ENCODE results near the gene CBX7.

CBX7 gene

DNA sequence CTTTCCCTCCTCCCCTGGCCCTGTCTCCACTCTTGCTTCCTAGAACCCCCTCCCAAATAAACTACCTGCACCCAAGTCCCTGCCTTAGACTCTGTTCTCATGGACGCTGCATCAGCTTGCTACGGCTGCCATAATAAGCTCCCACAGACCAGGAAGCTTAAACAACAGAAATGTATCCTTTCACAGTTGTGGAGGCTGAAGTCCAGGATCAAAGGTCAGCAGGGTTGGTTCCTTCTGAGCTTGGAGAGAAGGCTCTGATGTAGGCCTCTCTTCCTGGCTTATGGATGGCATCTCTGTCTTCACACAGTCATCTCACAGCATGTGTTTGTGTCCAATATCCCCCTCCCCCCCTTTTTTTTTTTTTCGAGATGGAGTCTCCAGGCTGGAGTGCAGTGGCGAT, 23.4 kb downstream of the CBX7 start:
- H3K4me1 ChIP-seq (ENCODE audit: control insufficient read depth, insufficient read depth, low read length): peaks cover 16% of the 10 kb centered on the region
- no peaks in the 10 kb centered on the region for H3K9me3 ChIP-seq (replicated peaks; ENCODE audit: low read length)
- no peak overlapping the region for H3K9ac ChIP-seq (ENCODE audit: low read depth, low read length)
- no peaks in the 10 kb centered on the region for H3K36me3 ChIP-seq (ENCODE audit: insufficient read depth, low read length)
- H3K27me3 ChIP-seq (ENCODE audit: control insufficient read depth, insufficient read depth, low read length): peaks cover 6% of the 10 kb centered on the region
- no peak overlapping the region for H3K4me2 ChIP-seq (ENCODE audit: low read length)
- H3K4me3 ChIP-seq (ENCODE audit: low read length): no peak overlapping the region

- Histone ChIP-seq H3K9ac (ENCODE audit: low read depth, low read length) (no peak overlapping the region), H3K36me3 (ENCODE audit: insufficient read depth, low read length) (no peaks in the 10 kb centered on the region), H3K4me2 (ENCODE audit: low read length) (no peak overlapping the region), H3K4me1 (ENCODE audit: control insufficient read depth, insufficient read depth, low read length) (peaks cover 16% of the 10 kb centered on the region), H3K27me3 (ENCODE audit: control insufficient read depth, insufficient read depth, low read length) (peaks cover 6% of the 10 kb centered on the region), H3K9me3 (replicated peaks; ENCODE audit: low read length) (no peaks in the 10 kb centered on the region), H3K4me3 (ENCODE audit: low read length) (no peak overlapping the region)
These were observed 24.0 kb downstream of the CBX7 start for GRCh38 chr22:39128508-39128907.

DNA sequence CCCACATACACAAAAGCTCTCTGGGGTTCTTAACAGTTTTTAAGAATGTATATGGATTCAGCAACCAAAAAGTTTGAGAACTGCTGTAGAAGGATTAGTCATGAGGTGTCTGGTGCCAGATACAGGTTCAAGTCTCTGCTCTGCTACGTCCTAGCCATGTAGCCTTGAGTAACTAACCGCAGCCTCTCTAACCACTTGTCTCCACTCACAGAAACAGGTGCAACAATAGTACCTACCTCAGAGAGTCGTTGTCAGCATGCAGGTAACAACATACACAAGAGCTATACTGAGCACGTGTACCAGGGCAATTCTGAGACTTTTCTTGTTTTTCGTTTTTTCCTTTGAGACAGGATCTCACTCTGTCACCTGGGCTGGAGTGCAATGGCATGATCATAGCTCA, 26.9 kb downstream of the CBX7 start:
- H3K4me2 ChIP-seq (ENCODE audit: low read length): no peak overlapping the region
- no peaks in the 10 kb centered on the region for H3K36me3 ChIP-seq (ENCODE audit: insufficient read depth, low read length)
- H3K4me3 ChIP-seq (ENCODE audit: low read length): no peak overlapping the region
- no peak overlapping the region for H3K9ac ChIP-seq (ENCODE audit: low read depth, low read length)
- H3K27me3 ChIP-seq (ENCODE audit: control insufficient read depth, insufficient read depth, low read length): peaks cover 8% of the 10 kb centered on the region
- peaks cover 3% of the 10 kb centered on the region for H3K4me1 ChIP-seq (ENCODE audit: control insufficient read depth, insufficient read depth, low read length)
- H3K9me3 ChIP-seq (replicated peaks; ENCODE audit: low read length): no peaks in the 10 kb centered on the region

DNA sequence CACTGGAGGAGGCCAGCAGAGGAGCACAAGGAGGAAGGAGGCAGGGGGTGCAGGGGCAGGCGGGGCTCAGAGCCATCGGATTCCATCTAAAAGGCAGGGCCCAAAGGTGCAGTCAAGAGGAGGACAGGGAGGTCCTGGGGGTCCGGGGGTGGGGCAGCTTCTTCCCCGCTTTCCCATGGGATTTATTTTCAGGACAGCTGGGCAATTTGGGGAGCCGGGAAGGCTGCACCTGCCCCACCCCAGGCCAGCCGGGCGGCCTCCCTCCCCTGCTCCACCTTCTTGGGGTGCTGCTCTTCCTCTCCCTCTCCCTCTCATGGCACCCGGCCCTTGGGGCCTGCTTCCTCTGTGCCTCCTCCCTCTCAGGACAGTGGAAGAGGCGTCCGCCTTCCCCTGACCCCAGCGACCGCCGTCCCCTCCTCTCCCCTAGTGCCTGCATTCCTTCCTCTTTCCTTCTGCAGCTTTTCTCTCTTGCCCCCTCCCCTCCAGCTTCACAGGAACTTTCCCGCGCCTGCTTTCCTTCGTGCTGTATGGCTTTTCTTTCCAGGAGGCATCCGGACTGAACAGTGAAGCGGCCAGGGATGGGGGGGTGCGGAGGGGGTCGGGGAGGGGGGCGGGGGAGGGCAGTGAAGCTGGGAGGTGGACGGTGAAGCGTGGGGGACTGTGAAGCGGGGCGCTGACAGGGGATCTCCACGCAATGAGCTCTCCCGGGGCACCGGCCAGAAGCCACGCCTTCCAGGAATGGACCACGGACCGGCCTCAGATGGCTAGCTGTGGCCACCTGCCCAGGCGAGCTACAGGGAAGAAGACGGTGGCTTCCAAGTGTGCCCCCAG, 28.5 kb downstream of the CBX7 start:
- no peaks in the 10 kb centered on the region for H3K4me1 ChIP-seq (ENCODE audit: control insufficient read depth, insufficient read depth, low read length)
- no peak overlapping the region for H3K4me2 ChIP-seq (ENCODE audit: low read length)
- H3K27me3 ChIP-seq (ENCODE audit: control insufficient read depth, insufficient read depth, low read length): peaks cover 11% of the 10 kb centered on the region
- H3K4me3 ChIP-seq (ENCODE audit: low read length): no peak overlapping the region
- H3K9me3 ChIP-seq (replicated peaks; ENCODE audit: low read length): no peaks in the 10 kb centered on the region
- no peaks in the 10 kb centered on the region for H3K36me3 ChIP-seq (ENCODE audit: insufficient read depth, low read length)
- no peak overlapping the region for H3K9ac ChIP-seq (ENCODE audit: low read depth, low read length)

GRCh38 chr22:39122772-39123470, 29.6 kb downstream of the CBX7 start:
- Histone ChIP-seq H3K4me1 (ENCODE audit: control insufficient read depth, insufficient read depth, low read length) (no peaks in the 10 kb centered on the region), H3K27me3 (ENCODE audit: control insufficient read depth, insufficient read depth, low read length) (peaks cover 14% of the 10 kb centered on the region), H3K4me3 (ENCODE audit: low read length) (no peak overlapping the region), H3K9me3 (replicated peaks; ENCODE audit: low read length) (no peaks in the 10 kb centered on the region), H3K36me3 (ENCODE audit: insufficient read depth, low read length) (no peaks in the 10 kb centered on the region), H3K4me2 (ENCODE audit: low read length) (no peak overlapping the region), H3K9ac (ENCODE audit: low read depth, low read length) (no peak overlapping the region)

DNA sequence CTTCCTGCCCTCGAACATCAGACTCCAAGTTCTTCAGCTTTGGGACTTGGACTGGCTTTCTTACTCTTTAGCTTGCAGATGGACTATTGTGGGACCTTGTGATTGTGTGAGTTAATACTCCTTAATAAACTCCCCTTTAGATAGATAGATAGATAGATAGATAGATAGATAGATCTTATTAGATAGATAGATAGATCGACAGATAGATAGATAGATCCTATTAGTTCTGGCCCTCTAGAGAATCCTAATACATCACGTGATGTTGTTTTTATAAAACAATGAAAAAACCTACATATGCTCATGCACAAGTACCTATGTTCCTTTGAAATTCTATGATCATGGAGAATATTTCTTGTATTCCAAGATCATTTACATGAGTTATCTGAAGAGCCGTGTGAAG, 31.5 kb downstream of the CBX7 start:
- Histone ChIP-seq H3K9ac (ENCODE audit: low read depth, low read length) (no peak overlapping the region), H3K4me2 (ENCODE audit: low read length) (no peak overlapping the region), H3K9me3 (replicated peaks; ENCODE audit: low read length) (no peaks in the 10 kb centered on the region), H3K27me3 (ENCODE audit: control insufficient read depth, insufficient read depth, low read length) (peaks cover 25% of the 10 kb centered on the region), H3K4me3 (ENCODE audit: low read length) (no peak overlapping the region), H3K36me3 (ENCODE audit: insufficient read depth, low read length) (no peaks in the 10 kb centered on the region), H3K4me1 (ENCODE audit: control insufficient read depth, insufficient read depth, low read length) (no peaks in the 10 kb centered on the region)

- H3K4me3 ChIP-seq (ENCODE audit: low read length): no peak overlapping the region
- H3K9ac ChIP-seq (ENCODE audit: low read depth, low read length): no peak overlapping the region
These were observed 34.8 kb downstream of the CBX7 start for GRCh38 chr22:39117585-39118191.

DNA sequence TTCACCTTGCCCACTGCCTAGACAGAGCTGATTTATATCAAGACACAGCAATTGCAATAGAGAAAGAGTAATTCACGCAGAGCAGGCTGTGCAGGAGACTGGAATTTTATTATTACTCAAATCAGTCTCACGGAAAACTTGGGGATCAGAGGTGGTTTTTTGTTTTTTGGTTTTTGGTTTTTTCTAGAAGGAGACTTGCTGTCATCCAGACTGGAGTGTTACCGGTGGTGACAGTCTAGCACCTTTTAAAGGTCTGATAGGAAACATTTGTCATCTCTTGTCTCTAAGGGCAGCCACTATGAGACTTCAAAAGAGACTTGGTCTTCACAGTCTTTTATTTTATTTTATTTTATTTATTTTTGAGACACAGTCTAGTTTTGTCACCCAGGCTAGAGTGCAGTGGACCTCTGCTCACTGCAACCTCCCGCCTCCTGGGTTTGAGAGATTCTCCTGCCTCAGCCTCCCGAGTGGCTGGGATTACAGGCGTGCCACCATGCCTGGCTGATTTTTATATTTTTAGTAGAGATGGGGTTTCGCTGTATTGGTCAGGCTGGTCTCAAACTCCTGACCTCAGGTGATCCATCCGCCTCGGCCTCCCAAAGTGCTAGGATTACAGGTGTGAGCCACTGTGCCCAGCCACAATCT, 36.4 kb downstream of the CBX7 start:
- no peaks in the 10 kb centered on the region for H3K9me3 ChIP-seq (replicated peaks; ENCODE audit: low read length)

More at GRCh38 chr22:39117585-39118191, 34.8 kb downstream of the CBX7 start:
- Histone ChIP-seq H3K36me3 (ENCODE audit: insufficient read depth, low read length) (no peaks in the 10 kb centered on the region), H3K4me2 (ENCODE audit: low read length) (no peak overlapping the region), H3K27me3 (ENCODE audit: control insufficient read depth, insufficient read depth, low read length) (peaks cover 52% of the 10 kb centered on the region), H3K9me3 (replicated peaks; ENCODE audit: low read length) (no peaks in the 10 kb centered on the region), H3K4me1 (ENCODE audit: control insufficient read depth, insufficient read depth, low read length) (no peaks in the 10 kb centered on the region)

DNA sequence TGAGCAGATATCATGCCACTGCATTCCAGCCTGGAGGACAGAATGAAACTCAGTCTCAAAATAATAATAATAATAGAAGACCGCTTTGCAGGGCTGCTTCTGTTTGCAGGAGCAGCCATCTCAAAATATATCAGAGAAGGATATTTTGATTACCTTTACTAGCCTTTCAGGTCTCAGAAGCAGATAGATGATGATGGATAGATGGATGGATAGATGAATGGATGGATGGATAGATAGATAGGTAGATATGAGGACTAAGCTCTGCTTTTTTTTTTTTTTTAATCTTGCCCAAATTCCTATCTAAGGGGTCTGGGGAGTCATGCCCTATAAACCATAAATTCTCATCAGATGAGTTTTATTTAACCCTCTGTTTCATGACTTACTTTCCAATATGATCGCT, 36.9 kb downstream of the CBX7 start:
- H3K4me3 ChIP-seq (ENCODE audit: low read length): no peak overlapping the region
- H3K9me3 ChIP-seq (replicated peaks; ENCODE audit: low read length): no peaks in the 10 kb centered on the region
- H3K4me2 ChIP-seq (ENCODE audit: low read length): no peak overlapping the region
- H3K9ac ChIP-seq (ENCODE audit: low read depth, low read length): no peak overlapping the region
- H3K27me3 ChIP-seq (ENCODE audit: control insufficient read depth, insufficient read depth, low read length): peaks cover 58% of the 10 kb centered on the region
- no peaks in the 10 kb centered on the region for H3K36me3 ChIP-seq (ENCODE audit: insufficient read depth, low read length)
- H3K4me1 ChIP-seq (ENCODE audit: control insufficient read depth, insufficient read depth, low read length): no peaks in the 10 kb centered on the region

More for the DNA sequence above, 36.4 kb downstream of the CBX7 start:
- H3K27me3 ChIP-seq (ENCODE audit: control insufficient read depth, insufficient read depth, low read length): peaks cover 55% of the 10 kb centered on the region
- no peaks in the 10 kb centered on the region for H3K4me1 ChIP-seq (ENCODE audit: control insufficient read depth, insufficient read depth, low read length)
- no peak overlapping the region for H3K4me2 ChIP-seq (ENCODE audit: low read length)
- H3K9ac ChIP-seq (ENCODE audit: low read depth, low read length): no peak overlapping the region
- H3K36me3 ChIP-seq (ENCODE audit: insufficient read depth, low read length): no peaks in the 10 kb centered on the region
- H3K4me3 ChIP-seq (ENCODE audit: low read length): no peak overlapping the region

- H3K9ac ChIP-seq (ENCODE audit: low read depth, low read length): no peak overlapping the region
- no peaks in the 10 kb centered on the region for H3K9me3 ChIP-seq (replicated peaks; ENCODE audit: low read length)
- peaks cover 58% of the 10 kb centered on the region for H3K27me3 ChIP-seq (ENCODE audit: control insufficient read depth, insufficient read depth, low read length)
- no peaks in the 10 kb centered on the region for H3K4me1 ChIP-seq (ENCODE audit: control insufficient read depth, insufficient read depth, low read length)
- H3K4me3 ChIP-seq (ENCODE audit: low read length): no peak overlapping the region
- H3K36me3 ChIP-seq (ENCODE audit: insufficient read depth, low read length): no peaks in the 10 kb centered on the region
- H3K4me2 ChIP-seq (ENCODE audit: low read length): no peak overlapping the region
These were observed 38.4 kb downstream of the CBX7 start for GRCh38 chr22:39114112-39114511.

Data from skeletal muscle satellite cell (primary cell).